Fibroblast of lung (primary cell): ENCODE measurements around the gene POGLUT2.

Experiments
- CTCF ChIP-seq, 2 donors: IDR thresholded peaks in 1 of 2; conservative IDR thresholded peaks in 1 of 2; 1 replicate in 1 of 2; 2 replicates in 1 of 2; pipeline ENCODE4 v1.5.1; 2011 to 2012; ENCODE audit warnings: low read length in 2 of 2, control low read depth in 1 of 2, inconsistent platforms in 1 of 2, low read depth in 1 of 2, mild to moderate bottlenecking in 1 of 2
- EZH2 ChIP-seq: IDR thresholded peaks from 2 replicates; pipeline ENCODE4 v1.5.1; 2012; ENCODE audit warnings: low read length, control low read depth, mild to moderate bottlenecking; ENCODE audit errors: missing control alignments

GRCh38 chr13:102768909-102769308, 29.9 kb downstream of the POGLUT2 start:
- TF ChIP-seq CTCF (conservative IDR thresholded peaks at IDR 0.05 in 1 of 2, IDR thresholded peaks at IDR 0.05 in 1 of 2; ENCODE audit: low read depth in 1 of 2, low read length in 2 of 2): no peak
- TF ChIP-seq EZH2: no peak
